ENCODE data around the gene NANOGP8. TPM values are rescaled to one million over a fixed set of nuclear protein-coding genes. Genes with fewer than 3 reads are reported as not detected.

Gene NANOGP8
- total and polyA plus RNA-seq, 12 donors = 0.44 to 0.64 (median 0.52) TPM; not detected in 9

DNA sequence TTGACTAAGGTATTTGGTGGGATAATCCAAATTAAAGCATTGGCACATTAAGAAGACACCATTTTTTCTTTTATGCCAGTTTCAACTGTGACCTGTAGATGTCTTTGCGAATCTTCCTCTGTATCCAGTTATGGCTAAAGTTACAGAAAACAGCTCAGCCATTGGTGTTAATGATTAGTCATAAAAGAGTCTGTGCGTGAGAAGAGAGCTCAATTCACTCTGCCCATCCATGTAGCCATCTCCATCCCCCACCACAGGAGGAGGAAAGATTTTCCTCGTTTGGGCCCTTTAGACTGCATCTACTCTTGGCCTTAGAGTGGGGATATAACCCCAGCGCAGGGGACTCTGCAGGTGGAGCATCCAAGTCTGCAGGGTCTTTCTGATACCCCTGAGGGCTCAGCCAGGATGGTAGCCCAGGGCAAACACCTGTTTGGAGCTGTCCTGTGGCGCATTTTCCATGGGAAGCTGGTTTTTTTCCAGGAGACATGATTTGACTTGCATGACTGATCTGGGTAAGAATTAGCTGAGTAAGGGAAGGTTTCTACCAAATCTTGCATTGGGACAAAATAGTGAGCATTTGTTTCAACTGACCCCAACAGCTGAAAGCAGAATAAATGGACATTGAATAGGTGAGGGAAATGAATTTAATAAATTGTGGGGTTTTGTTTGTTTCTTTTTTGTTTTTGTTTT, 29.5 kb downstream of the NANOGP8 start:
- Histone ChIP-seq H3K27me3 (no peaks in the 10 kb centered on the region), H3K9me3 (no peaks in the 10 kb centered on the region), H3K27ac (no peak overlapping the region), H3K4me3 (no peak overlapping the region), H3K4me1 (no peaks in the 10 kb centered on the region), H3K36me3 (no peaks in the 10 kb centered on the region)
- TF ChIP-seq, protein P1, sequence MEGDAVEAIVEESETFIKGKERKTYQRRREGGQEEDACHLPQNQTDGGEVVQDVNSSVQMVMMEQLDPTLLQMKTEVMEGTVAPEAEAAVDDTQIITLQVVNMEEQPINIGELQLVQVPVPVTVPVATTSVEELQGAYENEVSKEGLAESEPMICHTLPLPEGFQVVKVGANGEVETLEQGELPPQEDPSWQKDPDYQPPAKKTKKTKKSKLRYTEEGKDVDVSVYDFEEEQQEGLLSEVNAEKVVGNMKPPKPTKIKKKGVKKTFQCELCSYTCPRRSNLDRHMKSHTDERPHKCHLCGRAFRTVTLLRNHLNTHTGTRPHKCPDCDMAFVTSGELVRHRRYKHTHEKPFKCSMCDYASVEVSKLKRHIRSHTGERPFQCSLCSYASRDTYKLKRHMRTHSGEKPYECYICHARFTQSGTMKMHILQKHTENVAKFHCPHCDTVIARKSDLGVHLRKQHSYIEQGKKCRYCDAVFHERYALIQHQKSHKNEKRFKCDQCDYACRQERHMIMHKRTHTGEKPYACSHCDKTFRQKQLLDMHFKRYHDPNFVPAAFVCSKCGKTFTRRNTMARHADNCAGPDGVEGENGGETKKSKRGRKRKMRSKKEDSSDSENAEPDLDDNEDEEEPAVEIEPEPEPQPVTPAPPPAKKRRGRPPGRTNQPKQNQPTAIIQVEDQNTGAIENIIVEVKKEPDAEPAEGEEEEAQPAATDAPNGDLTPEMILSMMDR (IDR thresholded peaks at IDR 0.05) = no peak
- no peak for DNase-seq
- no peak for ATAC-seq
- intact Hi-C loops (cut with DNase I) = no loop called here
- WGBS, 2 donors = 89 to 97% methylated on average over 5 of the region's 5 CpGs

DNA sequence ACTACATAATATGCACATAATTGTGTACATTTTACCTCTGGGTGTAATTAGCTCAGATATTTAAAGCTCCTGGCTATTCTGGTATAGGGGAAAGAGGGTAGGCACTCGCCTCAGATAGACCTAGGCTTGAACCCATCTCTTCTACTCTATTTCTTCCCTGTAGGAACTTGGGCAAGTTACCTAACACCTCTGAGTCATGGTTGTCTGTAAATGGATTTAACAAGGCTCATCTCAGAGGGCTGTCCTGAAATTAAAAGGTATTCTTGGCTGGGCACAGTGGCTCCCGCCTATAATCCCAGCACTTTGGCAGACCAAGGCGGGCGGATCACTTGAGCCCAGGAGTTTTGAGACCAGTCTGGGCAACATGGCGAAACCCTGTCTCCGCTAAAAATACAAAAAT, 30.7 kb downstream of the NANOGP8 start:
- ATAC-seq (no peak), DNase-seq (no peak)
- no peaks in the 10 kb centered on the region for H3K36me3 ChIP-seq
- no peak overlapping the region for H3K27ac ChIP-seq
- intact Hi-C loops (cut with DNase I) = no loop called here
- H3K27me3 ChIP-seq = no peaks in the 10 kb centered on the region
- WGBS, 2 donors = 92 to 93% methylated on average over 6 of the region's 6 CpGs
- H3K4me3 ChIP-seq = no peak overlapping the region
- TF ChIP-seq, protein P1 (IDR thresholded peaks at IDR 0.05) = no peak
- H3K9me3 ChIP-seq = no peaks in the 10 kb centered on the region
- H3K4me1 ChIP-seq = no peaks in the 10 kb centered on the region

DNA sequence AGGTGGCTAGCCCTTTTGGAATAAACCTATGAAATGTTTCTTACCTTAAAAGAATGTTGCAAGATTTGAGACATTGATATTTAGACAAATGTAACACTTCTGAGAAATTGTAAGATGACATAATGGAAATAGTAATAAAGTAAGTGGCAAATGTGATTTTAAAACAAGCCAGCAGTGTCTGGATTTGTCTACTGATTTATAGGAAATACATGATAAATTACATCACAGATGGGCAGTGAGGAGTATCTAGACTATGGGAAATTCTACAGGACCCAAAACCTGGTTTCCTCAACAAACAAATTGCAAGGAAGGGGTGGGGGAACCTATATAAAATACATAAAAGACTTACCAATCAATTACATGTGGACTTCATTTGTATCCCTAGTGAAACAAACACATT, 37.1 kb downstream of the NANOGP8 start:
- Histone ChIP-seq H3K36me3 (no peaks in the 10 kb centered on the region), H3K27me3 (no peaks in the 10 kb centered on the region), H3K4me3 (no peak overlapping the region), H3K4me1 (no peaks in the 10 kb centered on the region), H3K9me3 (no peaks in the 10 kb centered on the region), H3K27ac (no peak overlapping the region)
- ATAC-seq (no peak), DNase-seq (no peak)
- TF ChIP-seq, protein P1 (IDR thresholded peaks at IDR 0.05) = no peak
- intact Hi-C loops (cut with DNase I) = no loop called here

DNA sequence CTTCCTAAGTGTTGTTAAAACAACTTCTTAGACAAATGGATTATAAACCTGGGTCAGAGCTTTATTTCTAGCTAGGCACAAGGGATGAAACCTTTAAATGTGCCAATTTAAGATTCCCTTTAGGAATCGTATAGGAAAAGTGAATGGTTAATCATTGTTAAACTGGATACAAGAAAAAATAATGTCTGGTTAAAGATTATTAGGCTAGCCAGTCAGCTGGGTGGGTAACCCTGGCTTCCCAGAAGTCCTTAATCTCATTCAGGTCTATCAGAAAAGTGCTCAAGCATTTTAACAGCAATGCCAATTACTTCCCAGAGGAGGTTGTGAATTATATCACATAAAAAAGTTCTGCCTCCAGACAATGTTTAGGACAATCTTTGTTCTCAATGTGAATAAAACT, 37.6 kb downstream of the NANOGP8 start:
- no peaks in the 10 kb centered on the region for H3K36me3 ChIP-seq
- H3K4me3 ChIP-seq = no peak overlapping the region
- WGBS, 2 donors = 80 to 87% methylated on average over 1 of the region's 1 CpG
- no peaks in the 10 kb centered on the region for H3K27me3 ChIP-seq
- no peak overlapping the region for H3K27ac ChIP-seq
- H3K9me3 ChIP-seq = no peaks in the 10 kb centered on the region
- H3K4me1 ChIP-seq = no peaks in the 10 kb centered on the region
- intact Hi-C loops (cut with DNase I) = no loop called here
- no peak for DNase-seq
- no peak for ATAC-seq
- TF ChIP-seq, protein P1 (IDR thresholded peaks at IDR 0.05) = no peak

All from heart right ventricle (tissue), 16 donors.